Urothelium cell line (cell line): ENCODE data around the gene LRRK1.
A peak's percentile ranks its signal among the peaks of the same experiment; 100 is the strongest.

Source experiments
- DNase-seq: peaks from one replicate; pipeline ENCODE4 v3.0.0; 2011; ENCODE audit warnings: low spot score, mixed read lengths
- FAIRE-seq: peaks from 2 replicates; lab custom pipeline; 2011; peaks lifted over from hg19 to GRCh38; lab: Jason Lieb, UNC

LRRK1 gene

GRCh38 chr15:100918690-100919480 lies at the start of gene LRRK1:
Gene LRRK1, plus strand, starts transcription at chr15:100919357. Its CDS starts 5,276 bp downstream, at chr15:100924633.
- no peak for FAIRE-seq
- DNase-seq = peak; percentile 68

GRCh38 chr15:100873029-100873677 lies 46.0 kb upstream of the LRRK1 start:
- no peak for FAIRE-seq
- DNase-seq = peak; percentile 76

- FAIRE-seq = no peak
- no peak for DNase-seq
These were observed 43.7 kb upstream of the LRRK1 start for GRCh38 chr15:100875495-100875894.

- no peak for FAIRE-seq
These were observed 43.2 kb upstream of the LRRK1 start for GRCh38 chr15:100875976-100876375.

GRCh38 chr15:100877551-100877950 lies 41.6 kb upstream of the LRRK1 start:
- no peak for FAIRE-seq
- DNase-seq = no peak

More at GRCh38 chr15:100875976-100876375, 43.2 kb upstream of the LRRK1 start:
- DNase-seq = no peak

- FAIRE-seq = no peak
- DNase-seq = no peak
These were observed 41.0 kb upstream of the LRRK1 start for GRCh38 chr15:100878130-100878529.

- DNase-seq = no peak
- no peak for FAIRE-seq
These were observed 40.5 kb upstream of the LRRK1 start for GRCh38 chr15:100878648-100879047.

- FAIRE-seq (no peak), DNase-seq (no peak)
These were observed 40.1 kb upstream of the LRRK1 start for GRCh38 chr15:100879061-100879463.

GRCh38 chr15:100879464-100880138 lies 39.6 kb upstream of the LRRK1 start, which contains the start of gene ALDH1A3:
Gene ALDH1A3, plus strand, starts transcription at chr15:100879831. Its CDS starts 77 bp downstream, at chr15:100879908.
- FAIRE-seq (no peak), DNase-seq (no peak)

- FAIRE-seq (no peak), DNase-seq (no peak)
These were observed 38.8 kb upstream of the LRRK1 start for GRCh38 chr15:100880139-100880896.

GRCh38 chr15:100880897-100881242 lies 38.3 kb upstream of the LRRK1 start:
- no peak for DNase-seq
- FAIRE-seq = no peak

GRCh38 chr15:100881573-100882336 lies 37.4 kb upstream of the LRRK1 start:
- no peak for DNase-seq
- FAIRE-seq = no peak

GRCh38 chr15:100885116-100885515 lies 34.0 kb upstream of the LRRK1 start:
- DNase-seq = no peak
- FAIRE-seq = no peak

- FAIRE-seq = no peak
- DNase-seq = no peak
These were observed 33.3 kb upstream of the LRRK1 start for GRCh38 chr15:100885811-100886210.

- FAIRE-seq = no peak
- no peak for DNase-seq
These were observed 31.8 kb upstream of the LRRK1 start for GRCh38 chr15:100887211-100887913.

GRCh38 chr15:100889385-100890050 lies 29.6 kb upstream of the LRRK1 start:
- DNase-seq (peak; percentile 67), FAIRE-seq (no peak)

- no peak for DNase-seq
- FAIRE-seq = no peak
These were observed 29.0 kb upstream of the LRRK1 start for GRCh38 chr15:100890051-100890720.

GRCh38 chr15:100890850-100891249 lies 28.3 kb upstream of the LRRK1 start:
- DNase-seq = no peak
- FAIRE-seq = no peak
